NCI-H187 treated with DMSO at 0.1 percent for 48 hours (cell line): ENCODE measurements around the gene LIN52.

Source experiments
- DNase-seq: peaks from one replicate; lab custom pipeline; 2025; lab: John Stamatoyannopoulos, UW

The LIN52 gene

GRCh38 chr14:74237441-74237840, 152.7 kb downstream of the LIN52 start:
- DNase-seq: no peak

DNA sequence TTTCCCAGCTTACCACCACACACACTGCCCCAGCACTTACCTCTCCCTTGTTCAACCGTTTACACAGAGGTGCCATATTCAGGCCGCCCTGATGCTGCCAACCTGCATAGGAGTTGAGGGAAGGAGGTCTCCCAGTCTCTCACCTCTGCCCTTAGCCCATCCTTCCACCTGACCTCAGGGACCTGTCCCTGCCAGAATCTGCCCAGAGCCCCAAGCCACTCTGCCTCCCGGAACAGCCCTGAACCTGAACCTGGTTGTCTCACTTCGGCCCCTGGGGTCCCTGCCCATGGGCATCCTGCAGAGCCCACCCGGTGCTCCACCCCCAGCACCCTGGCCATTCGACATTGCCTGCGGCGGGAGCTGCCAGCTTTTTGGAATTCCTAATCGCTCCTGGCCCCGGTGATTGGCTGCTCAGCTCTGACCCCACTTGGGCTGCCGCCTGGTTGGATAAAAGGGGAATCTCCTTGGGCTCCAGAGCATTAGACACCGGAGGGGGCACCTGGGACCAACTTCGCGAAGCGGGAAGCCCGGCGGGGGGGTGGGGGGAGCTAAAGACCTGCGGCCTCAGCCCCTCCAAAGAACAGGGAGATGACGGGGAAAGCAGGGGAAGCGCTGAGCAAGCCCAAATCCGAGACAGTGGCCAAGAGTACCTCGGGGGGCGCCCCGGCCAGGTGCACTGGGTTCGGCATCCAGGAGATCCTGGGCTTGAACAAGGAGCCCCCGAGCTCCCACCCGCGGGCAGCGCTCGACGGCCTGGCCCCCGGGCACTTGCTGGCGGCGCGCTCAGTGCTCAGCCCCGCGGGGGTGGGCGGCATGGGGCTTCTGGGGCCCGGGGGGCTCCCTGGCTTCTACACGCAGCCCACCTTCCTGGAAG, 154.5 kb downstream of the LIN52 start, which contains the start of gene VSX2:
Gene VSX2 (plus strand): TSS at position 476 of the 874 bp plus-strand sequence. CDS start 113 bp downstream, at position 589.
- no peak for DNase-seq

DNA sequence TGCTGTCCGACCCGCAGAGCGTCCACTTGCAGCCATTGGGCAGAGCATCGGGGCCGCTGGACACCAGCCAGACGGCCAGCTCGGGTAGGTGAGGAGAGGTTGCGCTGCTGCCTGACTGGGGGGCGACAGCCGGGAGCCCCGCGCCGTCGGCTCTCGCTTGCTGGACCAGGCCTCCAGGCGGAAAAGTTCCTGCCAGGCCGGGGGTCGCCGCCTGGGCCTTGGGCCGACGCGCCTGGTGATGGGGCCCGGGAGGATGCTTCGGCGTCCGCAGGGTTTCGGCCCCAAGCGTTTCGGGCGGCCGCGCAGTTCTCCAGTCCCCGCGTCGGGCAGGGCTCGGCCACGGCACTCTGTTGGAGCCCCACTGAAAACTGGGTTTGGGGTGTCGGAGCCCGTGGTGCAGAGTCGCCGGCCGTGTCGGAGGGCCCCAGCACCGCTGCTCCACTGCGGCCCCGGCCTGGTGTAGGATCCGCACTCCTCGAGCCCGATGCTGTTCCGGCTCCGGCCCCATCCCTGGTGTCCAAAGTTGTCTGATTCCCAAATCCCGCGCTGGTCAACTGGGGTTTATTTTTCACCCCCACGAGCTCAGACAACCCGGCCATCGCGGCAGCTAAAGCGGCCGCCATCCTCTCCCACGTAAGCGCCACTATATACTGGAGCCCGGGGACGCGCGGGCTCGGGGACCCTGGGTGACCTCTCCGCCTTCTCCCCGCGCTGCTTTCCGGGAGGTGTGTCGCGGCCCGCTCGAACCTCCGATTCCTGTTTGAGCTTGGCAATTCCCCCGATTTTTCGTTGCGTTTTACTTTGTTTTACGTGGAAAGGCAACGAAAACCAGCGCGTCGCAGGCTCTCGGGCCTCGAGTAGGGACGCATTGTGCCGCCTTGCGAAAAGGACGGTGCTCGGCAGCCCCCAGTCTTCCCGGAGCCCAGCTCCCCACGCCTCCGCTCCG, 155.4 kb downstream of the LIN52 start:
- no peak for DNase-seq

DNA sequence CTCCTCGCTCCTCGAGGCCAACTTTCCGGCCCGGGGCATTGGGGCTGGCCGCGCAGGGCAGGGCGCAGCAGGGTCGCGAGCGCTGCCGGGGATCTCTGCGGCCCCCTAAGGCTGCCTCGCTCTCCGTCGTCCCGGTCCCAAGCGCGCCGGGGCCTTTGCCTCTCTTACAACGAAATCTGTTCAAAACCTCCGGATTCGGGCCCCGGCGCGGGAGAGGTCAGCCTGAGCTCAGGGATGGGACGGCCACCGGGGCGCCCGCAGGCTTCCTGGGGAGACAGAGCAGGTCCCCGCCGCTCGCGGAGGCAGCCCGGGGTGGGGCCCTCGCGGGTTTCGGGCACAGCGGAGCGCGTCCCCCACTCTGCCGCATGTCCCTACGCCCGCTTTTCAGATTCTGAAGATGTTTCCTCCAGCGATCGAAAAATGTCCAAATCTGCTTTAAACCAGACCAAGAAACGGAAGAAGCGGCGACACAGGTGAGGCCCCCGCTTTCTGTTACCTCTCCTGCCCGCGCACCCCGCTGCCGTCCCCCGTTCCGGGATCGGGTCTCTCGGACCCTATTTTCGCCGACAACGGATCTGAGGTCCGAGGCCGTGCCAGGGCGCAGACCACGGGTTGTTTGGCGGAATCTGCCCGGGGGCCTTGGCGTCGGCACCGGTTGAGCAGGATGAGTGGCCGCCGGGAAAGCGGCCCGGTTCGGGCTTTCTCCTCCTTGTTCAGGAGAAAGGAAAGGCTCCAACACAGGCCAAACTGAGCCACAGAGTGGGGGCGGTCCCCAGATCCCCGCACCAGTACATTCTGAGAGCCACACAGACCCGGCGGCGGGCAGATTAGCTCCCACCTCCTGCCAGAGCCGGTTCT, 156.3 kb downstream of the LIN52 start:
- DNase-seq: no peak

GRCh38 chr14:74241652-74242017, 156.9 kb downstream of the LIN52 start:
- DNase-seq: no peak

DNA sequence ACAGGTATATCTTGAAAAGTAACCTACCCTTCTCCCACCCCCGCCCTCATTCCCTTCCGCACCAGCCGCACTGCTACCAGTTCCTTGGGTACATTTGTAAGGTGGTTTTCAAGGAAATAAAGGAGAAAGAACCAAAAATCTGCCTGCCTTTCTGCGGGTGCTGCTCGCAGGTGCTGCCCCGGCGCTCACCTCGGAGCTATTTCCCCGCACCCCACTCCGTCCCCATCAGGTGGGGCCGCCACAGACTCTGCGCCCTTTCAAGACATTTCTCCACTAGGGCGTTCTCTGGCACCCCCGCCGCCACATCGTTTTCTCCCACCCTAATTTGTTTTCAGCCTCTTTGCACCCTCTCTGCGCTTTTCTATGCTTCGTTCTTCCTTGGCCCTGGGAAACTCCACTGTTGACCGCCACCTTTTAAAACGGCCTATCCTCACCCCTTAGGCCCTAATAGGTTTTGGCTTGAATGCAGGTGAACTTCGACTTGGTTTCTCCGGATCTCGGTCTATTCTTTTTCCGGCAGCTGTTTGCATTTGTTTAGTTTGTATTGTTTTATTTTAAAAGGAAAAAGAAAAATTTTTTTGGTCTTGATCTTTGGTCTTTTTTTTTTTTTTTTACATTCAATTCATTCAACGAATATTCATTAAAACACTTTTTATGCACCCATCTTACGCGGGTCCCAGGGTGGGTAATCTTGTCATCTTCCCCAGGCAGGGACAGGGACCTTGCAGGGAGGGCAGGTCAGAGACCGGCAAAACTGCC, 157.4 kb downstream of the LIN52 start:
- DNase-seq: no peak

DNA sequence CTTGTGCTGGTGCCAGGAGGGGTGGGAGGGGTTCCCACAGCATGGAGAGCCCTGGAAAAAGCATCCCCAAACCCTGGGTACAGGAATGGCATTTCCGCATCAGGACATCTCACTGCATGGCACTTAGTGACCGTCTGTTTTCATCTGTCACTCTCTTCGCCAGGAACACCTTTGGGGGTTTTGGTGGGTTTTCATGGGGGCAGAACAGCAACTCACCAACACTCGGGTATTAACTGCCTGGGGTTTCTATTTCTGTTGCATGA, 158.0 kb downstream of the LIN52 start:
- no peak for DNase-seq

DNA sequence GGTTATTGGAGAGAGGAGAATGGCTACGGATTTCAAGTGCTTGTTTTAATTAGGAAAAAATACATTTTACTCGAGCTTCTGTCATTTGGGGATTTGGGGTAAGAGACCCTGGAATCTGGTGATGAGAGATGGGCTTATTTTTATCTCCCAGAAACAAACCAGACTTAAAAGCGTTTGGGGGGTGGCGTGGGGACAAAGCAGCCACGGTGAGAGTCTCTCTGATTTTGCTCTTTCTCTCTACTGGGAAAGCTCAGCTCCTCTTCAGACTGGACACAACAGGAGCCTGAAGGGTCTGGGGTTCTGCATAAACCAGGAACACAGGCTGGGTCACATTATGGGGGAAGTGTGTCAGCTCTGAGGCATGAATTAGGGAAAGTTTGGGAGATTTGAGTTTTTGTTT, 158.3 kb downstream of the LIN52 start:
- DNase-seq: no peak

GRCh38 chr14:74244115-74244514, 159.4 kb downstream of the LIN52 start:
- no peak for DNase-seq

DNA sequence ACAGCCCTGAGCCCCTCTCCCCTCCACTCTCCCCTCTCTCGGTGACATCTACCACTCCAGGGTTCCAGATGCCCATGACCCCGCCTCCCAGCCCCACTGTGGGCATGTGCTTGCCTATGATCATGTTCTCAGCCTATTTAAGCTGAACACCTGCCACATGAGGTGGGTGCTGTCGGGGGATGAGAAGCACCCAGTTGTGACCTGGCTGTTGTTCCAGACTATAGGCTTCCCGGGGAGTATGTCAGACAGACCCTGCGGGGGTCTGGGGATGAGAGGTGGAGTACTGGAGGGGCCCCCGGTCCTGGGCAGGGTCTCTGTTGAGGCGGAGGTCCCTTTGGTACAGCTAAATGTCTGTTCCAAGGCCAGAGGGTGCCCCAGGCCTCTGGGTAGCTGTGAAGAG, 160.5 kb downstream of the LIN52 start:
- DNase-seq: no peak

DNA sequence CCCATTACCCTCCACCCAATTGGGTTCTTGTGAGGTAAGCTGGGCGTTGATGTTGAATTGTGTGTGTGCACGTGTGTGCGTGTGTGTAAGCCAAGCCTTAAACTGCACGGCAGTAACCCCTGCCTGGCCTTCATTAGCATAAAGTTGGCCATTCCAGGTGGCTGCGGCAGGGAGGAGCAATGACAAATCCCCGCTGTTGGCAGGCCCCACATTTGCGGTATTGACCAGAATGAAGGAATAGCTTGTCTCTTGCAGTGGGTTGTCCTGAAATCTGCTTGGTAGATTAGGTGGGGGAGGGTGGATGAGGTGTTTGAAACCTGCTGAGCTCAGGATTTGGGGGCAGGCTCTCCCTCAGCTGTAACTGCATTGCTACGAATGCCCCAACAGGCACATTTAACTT, 161.8 kb downstream of the LIN52 start:
- no peak for DNase-seq

- no peak for DNase-seq
Measured at GRCh38 chr14:74248017-74248416, 163.3 kb downstream of the LIN52 start.

GRCh38 chr14:74249433-74250375, 164.9 kb downstream of the LIN52 start:
- DNase-seq: no peak
